ENCODE data around the gene CRIP1. TPM values are rescaled to one million over a fixed set of nuclear protein-coding genes. Genes with fewer than 3 reads are reported as not detected.

Gene CRIP1
- total and polyA plus RNA-seq, 2 experiments from 2014 or later: 0.80 to 8.4 TPM

DNA sequence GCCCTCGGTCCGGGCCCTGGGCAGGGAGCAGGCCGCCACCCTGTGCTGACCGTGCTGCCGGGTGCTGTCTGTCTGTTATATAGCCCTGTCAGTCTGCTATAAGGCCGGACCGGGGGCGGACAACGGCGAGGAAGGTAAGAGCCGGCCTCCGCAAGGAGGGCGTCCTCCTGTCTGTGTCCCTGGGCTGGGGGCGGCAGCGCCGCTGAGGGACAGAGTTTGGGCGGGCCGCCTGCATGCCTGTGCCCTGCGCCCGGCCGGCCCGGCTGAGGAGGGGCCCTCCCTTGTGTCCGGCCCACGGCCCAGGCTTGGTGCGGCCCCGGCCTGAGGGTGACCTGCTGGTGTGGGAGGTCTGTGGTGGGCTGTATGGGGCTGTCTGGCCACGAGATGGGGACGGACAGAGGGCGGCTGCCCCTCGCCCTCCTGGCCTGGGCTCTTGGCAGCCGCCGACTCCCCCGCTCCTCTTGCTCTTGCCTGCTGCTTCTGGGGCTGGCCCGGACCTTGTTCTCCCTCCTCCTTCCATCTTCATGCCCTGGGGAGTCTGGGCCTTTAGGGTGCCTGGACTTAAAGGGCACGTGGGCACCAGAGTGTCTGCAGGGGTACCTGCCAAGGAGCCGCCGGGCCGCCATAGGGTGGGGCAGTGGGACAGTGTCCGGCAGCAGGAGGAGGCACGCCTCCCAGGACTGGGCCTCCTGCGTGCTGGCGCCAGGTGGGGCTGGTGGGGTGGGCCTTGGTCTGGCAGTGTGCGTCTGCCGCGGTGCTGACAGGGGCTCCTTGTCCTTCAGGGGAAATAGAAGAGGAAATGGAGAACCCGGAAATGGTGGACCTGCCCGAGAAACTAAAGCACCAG, 37.2 kb upstream of the CRIP1 start:
- no peaks in the 10 kb centered on the region for H3K4me1 ChIP-seq (ENCODE audit: insufficient read depth)
- H3K27me3 ChIP-seq (ENCODE audit: insufficient read depth): no peaks in the 10 kb centered on the region
- 0 out of 2 replicates have a peak, but pooled peaks cover 10% of the 10 kb centered on the region for H3F3A ChIP-seq (replicated peaks; ENCODE audit: low read depth)
- peaks cover 16% of the 10 kb centered on the region for H4K20me1 ChIP-seq (replicated peaks; ENCODE audit: insufficient read depth)
- DNase-seq (ENCODE audit: low spot score) (no peak), ATAC-seq (no peak)
- no peak overlapping the region for H3K27ac ChIP-seq (ENCODE audit: low read depth)
- 0 out of 3 replicates have a peak, but pooled peaks cover 3% of the 10 kb centered on the region for H3K4me1 Mint-ChIP-seq
- TF ChIP-seq JUNB (IDR thresholded peaks at IDR 0.05; ENCODE audit: unreplicated experiment) (no peak), EZH2phosphoT487 (IDR thresholded peaks at IDR 0.05; ENCODE audit: unreplicated experiment) (no peak), STAT1 (IDR thresholded peaks at IDR 0.05; ENCODE audit: unreplicated experiment) (no peak), EZH2 (IDR thresholded peaks at IDR 0.05; ENCODE audit: low read depth, unreplicated experiment) (no peak), CREB1 (CRISPR knock-in tag; IDR thresholded peaks at IDR 0.05; ENCODE audit: low read depth) (no peak), NANOG (IDR thresholded peaks at IDR 0.05; ENCODE audit: borderline replicate concordance) (no peak), POLR2AphosphoS5 (IDR thresholded peaks at IDR 0.05; ENCODE audit: low read depth) (no peak), ZNF114 (CRISPR knock-in tag; IDR thresholded peaks at IDR 0.05) (no peak), ZNF331 (CRISPR knock-in tag; IDR thresholded peaks at IDR 0.05; ENCODE audit: low read depth) (no peak)
- TF ChIP-seq, protein P1, sequence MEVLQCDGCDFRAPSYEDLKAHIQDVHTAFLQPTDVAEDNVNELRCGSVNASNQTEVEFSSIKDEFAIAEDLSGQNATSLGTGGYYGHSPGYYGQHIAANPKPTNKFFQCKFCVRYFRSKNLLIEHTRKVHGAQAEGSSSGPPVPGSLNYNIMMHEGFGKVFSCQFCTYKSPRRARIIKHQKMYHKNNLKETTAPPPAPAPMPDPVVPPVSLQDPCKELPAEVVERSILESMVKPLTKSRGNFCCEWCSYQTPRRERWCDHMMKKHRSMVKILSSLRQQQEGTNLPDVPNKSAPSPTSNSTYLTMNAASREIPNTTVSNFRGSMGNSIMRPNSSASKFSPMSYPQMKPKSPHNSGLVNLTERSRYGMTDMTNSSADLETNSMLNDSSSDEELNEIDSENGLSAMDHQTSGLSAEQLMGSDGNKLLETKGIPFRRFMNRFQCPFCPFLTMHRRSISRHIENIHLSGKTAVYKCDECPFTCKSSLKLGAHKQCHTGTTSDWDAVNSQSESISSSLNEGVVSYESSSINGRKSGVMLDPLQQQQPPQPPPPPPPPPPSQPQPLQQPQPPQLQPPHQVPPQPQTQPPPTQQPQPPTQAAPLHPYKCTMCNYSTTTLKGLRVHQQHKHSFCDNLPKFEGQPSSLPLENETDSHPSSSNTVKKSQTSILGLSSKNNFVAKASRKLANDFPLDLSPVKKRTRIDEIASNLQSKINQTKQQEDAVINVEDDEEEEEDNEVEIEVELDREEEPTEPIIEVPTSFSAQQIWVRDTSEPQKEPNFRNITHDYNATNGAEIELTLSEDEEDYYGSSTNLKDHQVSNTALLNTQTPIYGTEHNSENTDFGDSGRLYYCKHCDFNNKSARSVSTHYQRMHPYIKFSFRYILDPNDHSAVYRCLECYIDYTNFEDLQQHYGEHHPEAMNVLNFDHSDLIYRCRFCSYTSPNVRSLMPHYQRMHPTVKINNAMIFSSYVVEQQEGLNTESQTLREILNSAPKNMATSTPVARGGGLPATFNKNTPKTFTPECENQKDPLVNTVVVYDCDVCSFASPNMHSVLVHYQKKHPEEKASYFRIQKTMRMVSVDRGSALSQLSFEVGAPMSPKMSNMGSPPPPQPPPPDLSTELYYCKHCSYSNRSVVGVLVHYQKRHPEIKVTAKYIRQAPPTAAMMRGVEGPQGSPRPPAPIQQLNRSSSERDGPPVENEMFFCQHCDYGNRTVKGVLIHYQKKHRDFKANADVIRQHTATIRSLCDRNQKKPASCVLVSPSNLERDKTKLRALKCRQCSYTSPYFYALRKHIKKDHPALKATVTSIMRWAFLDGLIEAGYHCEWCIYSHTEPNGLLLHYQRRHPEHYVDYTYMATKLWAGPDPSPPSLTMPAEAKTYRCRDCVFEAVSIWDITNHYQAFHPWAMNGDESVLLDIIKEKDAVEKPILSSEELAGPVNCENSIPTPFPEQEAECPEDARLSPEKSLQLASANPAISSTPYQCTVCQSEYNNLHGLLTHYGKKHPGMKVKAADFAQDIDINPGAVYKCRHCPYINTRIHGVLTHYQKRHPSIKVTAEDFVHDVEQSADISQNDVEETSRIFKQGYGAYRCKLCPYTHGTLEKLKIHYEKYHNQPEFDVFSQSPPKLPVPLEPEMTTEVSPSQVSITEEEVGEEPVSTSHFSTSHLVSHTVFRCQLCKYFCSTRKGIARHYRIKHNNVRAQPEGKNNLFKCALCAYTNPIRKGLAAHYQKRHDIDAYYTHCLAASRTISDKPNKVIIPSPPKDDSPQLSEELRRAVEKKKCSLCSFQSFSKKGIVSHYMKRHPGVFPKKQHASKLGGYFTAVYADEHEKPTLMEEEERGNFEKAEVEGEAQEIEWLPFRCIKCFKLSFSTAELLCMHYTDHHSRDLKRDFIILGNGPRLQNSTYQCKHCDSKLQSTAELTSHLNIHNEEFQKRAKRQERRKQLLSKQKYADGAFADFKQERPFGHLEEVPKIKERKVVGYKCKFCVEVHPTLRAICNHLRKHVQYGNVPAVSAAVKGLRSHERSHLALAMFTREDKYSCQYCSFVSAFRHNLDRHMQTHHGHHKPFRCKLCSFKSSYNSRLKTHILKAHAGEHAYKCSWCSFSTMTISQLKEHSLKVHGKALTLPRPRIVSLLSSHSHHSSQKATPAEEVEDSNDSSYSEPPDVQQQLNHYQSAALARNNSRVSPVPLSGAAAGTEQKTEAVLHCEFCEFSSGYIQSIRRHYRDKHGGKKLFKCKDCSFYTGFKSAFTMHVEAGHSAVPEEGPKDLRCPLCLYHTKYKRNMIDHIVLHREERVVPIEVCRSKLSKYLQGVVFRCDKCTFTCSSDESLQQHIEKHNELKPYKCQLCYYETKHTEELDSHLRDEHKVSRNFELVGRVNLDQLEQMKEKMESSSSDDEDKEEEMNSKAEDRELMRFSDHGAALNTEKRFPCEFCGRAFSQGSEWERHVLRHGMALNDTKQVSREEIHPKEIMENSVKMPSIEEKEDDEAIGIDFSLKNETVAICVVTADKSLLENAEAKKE (CRISPR knock-in tag; IDR thresholded peaks at IDR 0.05): no peak
- TF ChIP-seq, protein P2, sequence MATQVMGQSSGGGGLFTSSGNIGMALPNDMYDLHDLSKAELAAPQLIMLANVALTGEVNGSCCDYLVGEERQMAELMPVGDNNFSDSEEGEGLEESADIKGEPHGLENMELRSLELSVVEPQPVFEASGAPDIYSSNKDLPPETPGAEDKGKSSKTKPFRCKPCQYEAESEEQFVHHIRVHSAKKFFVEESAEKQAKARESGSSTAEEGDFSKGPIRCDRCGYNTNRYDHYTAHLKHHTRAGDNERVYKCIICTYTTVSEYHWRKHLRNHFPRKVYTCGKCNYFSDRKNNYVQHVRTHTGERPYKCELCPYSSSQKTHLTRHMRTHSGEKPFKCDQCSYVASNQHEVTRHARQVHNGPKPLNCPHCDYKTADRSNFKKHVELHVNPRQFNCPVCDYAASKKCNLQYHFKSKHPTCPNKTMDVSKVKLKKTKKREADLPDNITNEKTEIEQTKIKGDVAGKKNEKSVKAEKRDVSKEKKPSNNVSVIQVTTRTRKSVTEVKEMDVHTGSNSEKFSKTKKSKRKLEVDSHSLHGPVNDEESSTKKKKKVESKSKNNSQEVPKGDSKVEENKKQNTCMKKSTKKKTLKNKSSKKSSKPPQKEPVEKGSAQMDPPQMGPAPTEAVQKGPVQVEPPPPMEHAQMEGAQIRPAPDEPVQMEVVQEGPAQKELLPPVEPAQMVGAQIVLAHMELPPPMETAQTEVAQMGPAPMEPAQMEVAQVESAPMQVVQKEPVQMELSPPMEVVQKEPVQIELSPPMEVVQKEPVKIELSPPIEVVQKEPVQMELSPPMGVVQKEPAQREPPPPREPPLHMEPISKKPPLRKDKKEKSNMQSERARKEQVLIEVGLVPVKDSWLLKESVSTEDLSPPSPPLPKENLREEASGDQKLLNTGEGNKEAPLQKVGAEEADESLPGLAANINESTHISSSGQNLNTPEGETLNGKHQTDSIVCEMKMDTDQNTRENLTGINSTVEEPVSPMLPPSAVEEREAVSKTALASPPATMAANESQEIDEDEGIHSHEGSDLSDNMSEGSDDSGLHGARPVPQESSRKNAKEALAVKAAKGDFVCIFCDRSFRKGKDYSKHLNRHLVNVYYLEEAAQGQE (IDR thresholded peaks at IDR 0.05; ENCODE audit: unreplicated experiment): no peak
- TF ChIP-seq, protein P3, sequence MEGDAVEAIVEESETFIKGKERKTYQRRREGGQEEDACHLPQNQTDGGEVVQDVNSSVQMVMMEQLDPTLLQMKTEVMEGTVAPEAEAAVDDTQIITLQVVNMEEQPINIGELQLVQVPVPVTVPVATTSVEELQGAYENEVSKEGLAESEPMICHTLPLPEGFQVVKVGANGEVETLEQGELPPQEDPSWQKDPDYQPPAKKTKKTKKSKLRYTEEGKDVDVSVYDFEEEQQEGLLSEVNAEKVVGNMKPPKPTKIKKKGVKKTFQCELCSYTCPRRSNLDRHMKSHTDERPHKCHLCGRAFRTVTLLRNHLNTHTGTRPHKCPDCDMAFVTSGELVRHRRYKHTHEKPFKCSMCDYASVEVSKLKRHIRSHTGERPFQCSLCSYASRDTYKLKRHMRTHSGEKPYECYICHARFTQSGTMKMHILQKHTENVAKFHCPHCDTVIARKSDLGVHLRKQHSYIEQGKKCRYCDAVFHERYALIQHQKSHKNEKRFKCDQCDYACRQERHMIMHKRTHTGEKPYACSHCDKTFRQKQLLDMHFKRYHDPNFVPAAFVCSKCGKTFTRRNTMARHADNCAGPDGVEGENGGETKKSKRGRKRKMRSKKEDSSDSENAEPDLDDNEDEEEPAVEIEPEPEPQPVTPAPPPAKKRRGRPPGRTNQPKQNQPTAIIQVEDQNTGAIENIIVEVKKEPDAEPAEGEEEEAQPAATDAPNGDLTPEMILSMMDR (conservative IDR thresholded peaks at IDR 0.05; ENCODE audit: low read depth in 2 of 2): no peak
- TF ChIP-seq, protein P4, sequence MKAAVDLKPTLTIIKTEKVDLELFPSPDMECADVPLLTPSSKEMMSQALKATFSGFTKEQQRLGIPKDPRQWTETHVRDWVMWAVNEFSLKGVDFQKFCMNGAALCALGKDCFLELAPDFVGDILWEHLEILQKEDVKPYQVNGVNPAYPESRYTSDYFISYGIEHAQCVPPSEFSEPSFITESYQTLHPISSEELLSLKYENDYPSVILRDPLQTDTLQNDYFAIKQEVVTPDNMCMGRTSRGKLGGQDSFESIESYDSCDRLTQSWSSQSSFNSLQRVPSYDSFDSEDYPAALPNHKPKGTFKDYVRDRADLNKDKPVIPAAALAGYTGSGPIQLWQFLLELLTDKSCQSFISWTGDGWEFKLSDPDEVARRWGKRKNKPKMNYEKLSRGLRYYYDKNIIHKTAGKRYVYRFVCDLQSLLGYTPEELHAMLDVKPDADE (IDR thresholded peaks at IDR 0.05): no peak
- no peaks in the 10 kb centered on the region for H3K9me2 ChIP-seq (ENCODE audit: insufficient read depth)
- peaks cover 10% of the 10 kb centered on the region for H3K36me3 ChIP-seq (ENCODE audit: insufficient read depth)
- H3K27me3 Mint-ChIP-seq (ENCODE audit: insufficient read depth, low read depth, poor library complexity): peaks cover 13% of the 10 kb centered on the region
- peaks cover 5% of the 10 kb centered on the region; the same call in 1 of the 2 replicates for H3K79me2 ChIP-seq (replicated peaks; ENCODE audit: insufficient read depth)
- no peak overlapping the region for H2AFZ ChIP-seq
- H3K4me3 Mint-ChIP-seq: no peak overlapping the region
- H3K4me3 ChIP-seq: no peak overlapping the region
- H3K27ac Mint-ChIP-seq: no peak overlapping the region
- H3K4me2 ChIP-seq: no peak overlapping the region
- H3K9me3 Mint-ChIP-seq: no peaks in the 10 kb centered on the region
- peaks cover 39% of the 10 kb centered on the region for H3K36me3 Mint-ChIP-seq (ENCODE audit: low read depth)

All from GM23338 (cell line).